ENCODE data around the gene ZNF487.
A peak's percentile ranks its signal among the peaks of the same experiment; 100 is the strongest.
"Not testable (repeated sequence)": the region's sequence is repeated elsewhere in the genome, so short reads cannot be mapped to it uniquely, and the experiment has no call there.

The ZNF487 gene

DNA sequence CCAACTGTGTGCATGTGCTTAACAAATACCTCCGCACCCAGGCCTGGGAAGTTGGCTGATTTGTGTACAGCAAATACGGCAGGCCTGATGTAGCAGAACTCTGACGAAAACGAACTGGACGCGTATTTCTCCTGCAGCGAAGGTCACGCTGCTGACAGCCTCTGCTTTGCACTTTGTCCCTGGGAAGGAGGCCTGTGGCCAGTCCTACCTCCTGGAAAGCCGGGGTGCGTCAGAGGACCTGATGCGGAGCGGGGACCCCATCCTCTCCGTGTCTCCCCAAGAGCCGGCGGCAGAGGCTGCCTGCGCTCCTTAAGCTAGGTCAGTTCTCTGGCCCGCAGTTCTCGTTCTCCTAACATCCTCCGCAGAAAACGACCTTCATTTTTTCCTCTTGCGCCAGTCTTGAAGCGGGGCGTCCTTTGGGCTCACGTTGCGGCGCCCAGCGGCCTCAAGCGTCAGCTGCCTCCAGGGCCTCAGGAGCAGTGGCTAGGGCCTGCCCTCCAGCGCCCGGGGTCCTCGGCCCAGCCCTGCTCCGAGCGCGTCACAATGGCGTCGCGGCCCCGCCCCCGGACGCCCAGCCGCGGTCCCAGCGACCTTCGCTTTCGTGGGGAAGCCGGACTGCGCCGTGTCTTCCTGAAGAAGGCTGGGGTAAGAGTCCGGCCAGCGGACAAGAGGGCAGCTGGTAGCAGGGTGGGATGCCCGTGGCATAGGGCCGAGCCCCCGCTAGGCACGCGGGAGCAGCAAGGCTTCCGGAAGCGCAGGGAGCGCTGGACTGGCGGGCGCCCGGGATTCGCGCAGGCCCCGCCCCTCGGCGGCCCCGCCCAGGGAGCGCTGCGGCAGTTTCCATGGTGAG is at the start of gene ZNF487:
TSS of gene ZNF487 (plus strand) at position 821 of the 850 bp plus-strand sequence. CDS start 38,703 bp downstream, outside the sequence.
- peak; percentile 82 for DNase-seq

DNA sequence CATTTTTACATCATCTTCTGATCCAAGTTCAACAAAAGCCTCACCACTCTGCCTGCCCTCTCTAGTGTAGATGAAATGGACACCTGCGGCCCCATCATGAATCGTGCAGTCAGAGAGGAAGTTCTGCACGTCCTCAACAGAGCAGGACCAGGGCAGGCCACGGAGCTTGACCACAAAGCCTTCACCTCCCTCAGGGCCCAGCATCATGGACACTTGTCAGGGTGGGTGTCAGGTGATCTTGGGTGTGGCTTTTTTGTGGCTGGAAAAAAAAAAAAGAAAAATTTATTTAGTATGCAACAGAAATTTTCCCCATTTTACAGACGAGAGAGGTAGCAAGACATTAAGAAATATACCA is 49.3 kb upstream of the ZNF487 start:
- no peak for DNase-seq

DNA sequence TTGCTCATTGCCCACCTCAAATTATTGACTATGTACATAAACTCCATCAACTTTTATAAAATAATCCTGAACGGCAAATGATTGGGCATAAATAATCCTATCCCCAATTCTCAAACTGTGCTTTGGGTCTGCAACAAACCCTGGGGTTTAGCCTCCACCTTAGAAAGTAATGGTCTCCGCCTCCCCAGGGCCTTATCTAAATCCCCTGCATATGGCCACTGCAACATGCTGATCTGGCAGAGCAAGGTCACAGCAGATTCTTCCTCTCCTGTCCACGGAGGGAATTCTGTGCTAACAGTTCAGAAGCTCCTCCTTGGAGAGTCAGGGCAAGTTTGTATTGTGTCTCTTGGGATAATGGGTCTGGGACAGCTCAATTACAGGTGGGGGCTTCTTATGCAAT is 47.0 kb upstream of the ZNF487 start:
- no peak for DNase-seq

DNA sequence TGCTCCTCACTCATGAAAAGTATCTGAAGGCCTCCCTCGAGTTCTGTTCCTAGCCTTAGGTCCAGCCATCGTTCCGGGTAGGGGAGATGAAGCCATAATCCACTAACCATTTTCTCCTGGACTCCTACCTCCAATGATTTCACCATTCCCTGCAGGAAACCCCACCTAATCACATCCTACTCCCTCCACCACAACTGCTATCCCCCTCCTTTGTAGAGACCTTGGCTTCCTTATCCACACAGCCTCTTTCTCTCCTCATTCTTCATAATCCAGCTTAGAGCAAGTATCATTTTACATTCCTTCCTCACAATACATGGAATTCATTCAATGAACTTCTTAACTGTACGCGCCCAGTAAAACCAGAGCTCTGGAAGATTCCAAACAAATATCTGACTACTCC is 46.6 kb upstream of the ZNF487 start:
- DNase-seq: no peak

DNA sequence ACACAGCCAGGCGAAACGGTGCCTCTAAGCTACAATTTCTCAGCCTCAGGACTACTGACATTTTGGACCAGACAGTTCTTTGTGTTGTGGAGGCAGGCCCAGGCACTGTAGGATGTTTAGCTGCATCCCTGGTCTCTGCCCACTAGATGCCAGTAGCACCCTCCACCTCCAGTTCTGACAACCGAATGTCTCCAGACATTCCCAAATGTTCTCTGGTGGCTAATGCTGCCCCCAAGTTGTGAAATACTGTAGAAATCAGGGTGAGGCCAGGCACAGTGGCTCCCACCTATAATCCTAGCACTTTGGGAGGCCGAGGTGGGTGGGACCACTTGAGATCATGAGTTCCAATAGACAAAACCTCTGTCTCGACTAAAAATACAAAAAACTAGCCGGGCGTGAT is 46.2 kb upstream of the ZNF487 start:
- no peak for DNase-seq

DNA sequence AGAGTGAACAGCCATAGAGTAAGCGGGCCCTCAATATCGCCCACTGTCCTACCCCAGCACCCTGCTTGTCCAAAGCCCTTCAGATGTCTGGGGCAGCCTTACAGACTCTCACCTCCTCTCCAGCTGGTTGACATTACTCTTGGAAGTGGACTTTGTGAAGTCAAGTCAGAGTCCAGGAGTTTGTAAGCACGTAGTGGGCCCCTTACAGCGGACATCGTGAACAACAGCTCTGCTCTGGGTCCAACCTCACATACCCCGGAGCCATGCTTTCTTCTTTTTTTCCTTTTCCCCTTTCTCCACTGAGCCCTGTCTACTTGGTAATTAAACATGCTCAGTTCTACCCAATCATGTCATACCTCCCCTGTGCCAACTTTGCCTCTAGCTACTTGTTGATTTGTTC is 45.4 kb upstream of the ZNF487 start:
- DNase-seq: no peak

DNA sequence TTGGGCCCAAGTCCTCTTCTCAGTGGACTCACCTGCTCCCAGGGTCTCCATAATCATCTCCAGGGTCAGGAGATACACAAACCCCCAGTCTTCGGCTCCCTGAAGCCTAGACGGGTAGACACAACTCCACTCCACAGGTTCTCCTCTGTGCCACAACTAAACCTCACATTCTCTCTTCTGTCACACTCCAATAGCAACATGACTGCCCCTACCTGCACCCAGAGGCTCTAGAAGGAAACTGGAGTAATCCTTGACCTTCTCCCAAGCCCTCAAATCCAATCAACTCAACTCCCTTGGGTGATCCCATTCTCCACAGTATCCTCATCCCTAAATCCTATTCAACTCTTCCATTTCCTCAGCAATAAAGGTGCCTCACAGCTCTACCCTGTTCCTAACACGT is 44.2 kb upstream of the ZNF487 start:
- DNase-seq: no peak

DNA sequence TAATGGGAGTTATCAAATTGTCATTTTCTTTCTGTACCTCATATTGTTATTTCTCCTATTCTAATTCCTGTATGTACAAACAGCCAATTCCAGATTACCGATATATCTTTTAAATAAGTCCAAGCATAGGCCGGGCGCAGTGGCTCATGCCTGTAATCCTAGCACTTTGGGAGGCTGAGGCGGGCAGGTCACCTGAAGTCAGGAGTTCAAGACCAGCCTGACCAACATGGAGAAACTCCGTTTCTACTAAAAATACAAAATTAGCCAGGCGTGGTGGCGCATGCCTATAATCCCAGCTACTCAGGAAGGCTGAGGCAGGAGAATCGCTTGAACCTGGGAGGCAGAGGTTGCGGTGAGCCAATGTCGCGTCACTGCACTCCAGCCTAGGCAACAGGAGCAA is 43.7 kb upstream of the ZNF487 start:
- not testable (repeated sequence) for DNase-seq

DNA sequence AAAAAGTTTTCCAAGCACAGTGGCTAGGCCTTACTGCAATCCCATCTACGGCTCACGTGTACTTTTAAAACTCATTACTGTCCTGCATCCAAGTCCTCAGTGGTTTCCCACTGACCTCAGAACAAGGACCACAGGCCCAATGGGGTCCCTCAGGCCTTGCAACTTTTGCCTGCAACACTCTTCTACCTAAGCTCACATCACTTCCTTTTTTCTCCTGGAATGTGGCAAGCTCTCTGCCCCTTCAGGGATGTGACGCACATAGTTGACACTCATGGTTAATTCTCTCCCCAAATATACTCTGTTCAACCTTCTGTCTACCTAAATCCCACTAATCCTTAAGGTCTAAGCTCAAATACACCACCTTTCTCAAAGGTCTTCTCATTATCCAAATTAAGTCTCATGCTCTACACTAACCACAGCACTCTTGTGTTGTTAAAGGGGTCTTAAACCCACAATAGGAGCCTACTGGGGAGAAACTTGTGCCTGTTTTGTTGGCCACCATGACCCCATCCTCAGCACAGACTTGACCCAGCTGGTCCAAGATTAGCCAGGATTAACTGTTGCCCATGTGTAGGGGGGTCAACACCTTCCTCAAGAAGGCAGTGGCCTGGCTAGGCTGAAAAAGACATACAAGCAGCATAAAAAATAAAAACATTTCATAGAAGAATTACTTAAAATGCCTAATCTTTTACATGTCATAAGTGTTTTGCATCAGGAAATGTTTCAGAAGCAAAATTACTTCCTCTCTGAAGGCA is 43.1 kb upstream of the ZNF487 start:
- no peak for DNase-seq

DNA sequence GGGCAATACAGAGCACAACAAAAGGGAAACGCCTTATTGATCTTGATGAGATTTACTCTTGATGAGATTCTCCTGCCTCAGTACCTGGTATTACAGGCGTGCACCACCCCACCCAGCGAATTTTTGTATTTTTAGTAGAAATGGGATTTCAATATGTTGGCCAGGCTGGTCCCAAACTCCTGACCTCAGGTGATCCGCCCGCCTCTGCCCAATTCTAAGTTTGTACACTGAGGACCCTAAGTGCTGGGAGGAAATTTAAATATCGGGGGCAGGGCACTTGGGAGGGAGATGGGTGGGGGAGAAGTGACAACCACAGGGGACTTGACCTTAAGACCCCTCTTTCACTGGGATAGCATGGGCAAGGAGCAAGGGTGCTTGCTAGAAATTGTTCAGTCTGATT is 42.0 kb upstream of the ZNF487 start:
- DNase-seq: no peak

DNA sequence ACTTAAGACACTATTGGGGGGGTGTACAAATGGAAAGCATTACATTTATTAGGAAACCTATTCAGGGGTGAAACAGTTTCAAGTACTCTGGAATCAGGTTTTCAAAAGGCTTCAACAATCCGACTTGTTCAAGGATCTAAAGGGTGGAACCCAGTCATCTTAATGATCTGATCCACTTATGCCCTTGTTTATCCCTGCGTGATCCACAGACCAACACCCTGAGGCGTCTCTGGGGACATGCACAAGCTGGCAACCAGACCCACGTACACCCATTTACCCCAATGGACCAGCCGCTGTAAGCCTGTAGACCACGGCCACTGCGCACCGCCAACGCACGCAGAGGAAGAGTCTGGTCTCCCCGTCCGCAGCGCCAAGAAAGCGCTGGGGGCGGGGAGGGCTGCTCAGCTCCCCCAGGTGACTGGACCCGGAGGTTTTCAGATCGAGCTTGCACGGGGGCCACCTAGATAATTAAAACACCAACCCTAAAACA is 41.3 kb upstream of the ZNF487 start:
- no peak for DNase-seq

DNA sequence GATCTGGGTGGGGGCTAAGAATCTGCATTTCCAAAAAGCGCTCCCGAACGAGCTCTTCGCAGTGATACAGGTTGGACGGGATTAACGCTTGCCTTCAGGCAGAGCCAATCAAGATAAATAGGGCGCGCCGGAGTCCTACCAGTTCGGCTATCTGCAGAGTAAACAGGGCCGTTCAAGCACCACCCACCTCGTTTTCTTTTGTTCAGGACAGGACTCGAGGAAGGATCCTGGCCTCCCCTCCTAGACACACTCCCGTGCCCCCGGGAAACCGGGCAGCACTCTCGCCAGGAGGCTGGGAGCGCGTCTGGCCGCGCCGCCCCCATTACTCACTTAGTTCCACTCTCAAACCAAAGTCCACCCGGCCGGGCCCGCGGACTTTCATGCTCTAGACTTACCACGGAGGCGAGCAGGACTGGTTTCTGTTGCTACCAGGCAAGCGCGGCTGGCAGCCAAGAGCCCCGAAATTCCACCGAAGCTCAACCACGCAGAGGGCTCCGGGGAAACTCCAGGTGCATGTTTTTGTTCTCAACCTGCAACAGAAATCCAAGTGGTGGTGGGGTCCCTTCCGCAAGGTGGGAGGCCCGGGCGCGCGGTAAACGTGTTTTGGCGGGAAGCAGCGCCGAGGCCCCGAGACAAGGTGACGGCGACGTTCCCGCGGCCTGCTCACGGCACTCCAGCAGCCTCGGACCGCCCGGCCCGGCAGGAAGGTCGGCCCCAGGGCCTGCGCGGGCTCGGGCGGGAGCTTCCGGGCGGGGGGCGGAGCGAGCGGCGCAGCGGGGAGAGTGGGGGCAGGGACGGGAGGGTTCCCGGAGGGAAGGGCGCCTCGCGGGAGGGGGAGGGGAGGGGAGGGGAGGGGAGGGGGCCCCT is 40.6 kb upstream of the ZNF487 start:
- DNase-seq: peak; percentile 62

DNA sequence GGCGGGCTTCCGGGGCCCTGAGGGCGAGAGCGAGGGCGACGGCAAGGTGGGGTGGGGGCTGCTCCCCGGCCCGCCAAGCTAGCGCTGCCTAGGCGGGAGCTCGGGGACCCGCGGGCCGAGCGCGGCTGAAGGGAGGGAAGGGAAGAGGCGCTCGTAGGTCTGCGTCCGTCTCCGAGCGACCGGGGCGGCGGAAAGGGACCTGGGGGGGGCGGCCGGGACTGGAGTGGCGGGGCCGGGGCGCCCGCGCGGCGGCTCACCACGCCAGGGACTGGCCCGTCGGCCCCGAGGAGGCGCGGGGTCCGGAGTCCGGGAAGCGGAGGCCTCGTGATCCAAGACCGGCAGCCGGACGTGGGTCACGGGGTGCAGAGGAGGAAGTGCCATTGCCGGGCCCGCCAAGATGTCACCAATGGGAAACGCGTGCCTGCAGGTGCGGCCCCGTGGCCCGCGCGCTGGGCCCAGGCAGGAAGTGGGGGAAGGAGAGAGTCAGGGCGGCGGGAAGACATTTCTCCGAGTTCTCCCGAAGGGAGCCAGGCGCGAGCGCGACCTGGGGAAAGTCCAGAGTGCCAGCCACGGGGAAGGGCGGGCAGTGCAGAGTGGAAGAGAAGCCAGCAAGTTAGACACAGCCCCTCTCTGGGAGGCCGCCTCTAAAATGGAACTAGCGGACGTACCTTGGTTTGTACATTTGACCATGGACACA is 39.8 kb upstream of the ZNF487 start:
- peak; percentile 86 for DNase-seq

DNA sequence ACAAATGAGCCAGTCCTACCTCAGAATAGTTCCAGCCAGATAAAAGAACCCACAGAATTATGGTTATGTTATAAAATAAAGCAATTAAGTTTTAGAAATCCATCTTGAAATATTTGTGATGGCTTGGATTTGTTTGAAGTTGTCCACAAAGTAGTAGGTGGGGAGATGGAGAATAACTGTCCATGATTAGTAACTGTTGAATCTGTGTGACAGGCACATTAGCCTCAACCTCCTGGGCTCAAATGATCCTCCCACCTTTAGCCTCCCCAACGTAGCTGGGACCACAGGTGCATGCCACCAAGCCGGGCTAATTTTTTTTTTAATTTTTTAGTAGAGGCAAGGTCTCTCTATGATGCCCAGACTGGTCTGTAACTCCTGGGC is 38.0 kb upstream of the ZNF487 start:
- DNase-seq: no peak

DNA sequence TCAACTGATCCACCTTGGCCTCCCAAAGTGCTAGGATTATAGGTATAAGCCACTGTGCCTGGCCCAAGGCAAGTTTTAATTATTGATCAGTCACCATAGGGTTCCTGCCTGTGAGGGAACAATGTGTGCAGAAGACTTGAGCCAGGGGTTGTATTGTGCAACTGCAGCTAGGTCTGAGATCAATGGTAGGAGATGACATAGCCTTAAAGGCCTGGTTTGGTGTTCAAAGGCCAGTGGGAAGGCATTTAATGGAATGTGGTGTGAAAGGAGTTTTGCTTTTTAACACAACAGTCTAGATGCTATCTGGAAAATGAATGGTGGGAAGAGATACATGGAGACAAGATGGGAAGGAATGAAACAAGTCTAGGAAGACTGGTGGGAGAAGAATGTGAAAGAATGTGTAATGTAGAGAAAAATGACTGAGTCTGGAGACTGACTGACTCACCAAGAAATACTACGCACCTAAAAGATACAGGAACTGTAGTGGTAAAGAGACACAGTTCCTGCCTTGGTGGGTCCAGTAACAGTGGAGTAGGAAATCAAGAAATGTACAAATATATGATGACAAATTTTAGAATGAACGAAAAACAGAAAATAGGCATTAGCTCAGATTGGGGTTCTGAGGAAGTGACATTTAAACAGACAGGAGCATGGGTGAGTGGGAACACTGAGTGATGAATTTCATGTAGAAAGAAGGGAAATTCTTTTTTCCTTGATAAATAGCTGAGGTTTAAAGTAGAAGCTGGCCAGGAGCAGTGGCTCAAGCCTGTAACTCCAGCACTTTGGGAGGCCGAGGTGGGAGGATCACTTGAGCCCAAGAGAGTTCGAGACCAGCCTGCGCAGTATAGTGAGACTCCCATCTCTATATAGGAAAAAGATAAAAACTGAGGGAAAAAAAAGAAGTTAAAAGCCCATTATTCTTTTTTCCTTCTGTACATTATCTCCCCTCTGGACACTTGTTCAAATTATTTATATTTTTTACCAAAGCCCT is 37.3 kb upstream of the ZNF487 start:
- DNase-seq: no peak

DNA sequence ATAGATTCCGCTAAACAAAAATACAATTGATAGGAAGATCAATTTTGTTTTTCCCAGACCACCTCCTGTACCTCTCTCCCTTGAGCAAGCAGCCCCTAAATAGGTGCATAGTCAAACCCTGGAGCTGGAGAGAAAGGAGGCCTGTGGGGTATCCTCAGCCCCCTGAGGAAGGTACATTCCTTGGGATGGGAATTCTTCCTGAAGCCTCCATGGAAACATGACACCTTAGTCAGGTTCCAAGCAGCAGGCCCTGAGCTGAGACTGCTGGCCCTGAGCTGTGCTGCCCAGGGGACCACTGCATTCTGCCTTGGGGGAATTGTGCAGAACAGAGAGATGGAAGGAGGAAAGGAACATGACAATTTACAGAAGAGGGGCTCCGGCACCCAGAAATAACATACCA is 35.3 kb upstream of the ZNF487 start:
- DNase-seq: no peak

DNA sequence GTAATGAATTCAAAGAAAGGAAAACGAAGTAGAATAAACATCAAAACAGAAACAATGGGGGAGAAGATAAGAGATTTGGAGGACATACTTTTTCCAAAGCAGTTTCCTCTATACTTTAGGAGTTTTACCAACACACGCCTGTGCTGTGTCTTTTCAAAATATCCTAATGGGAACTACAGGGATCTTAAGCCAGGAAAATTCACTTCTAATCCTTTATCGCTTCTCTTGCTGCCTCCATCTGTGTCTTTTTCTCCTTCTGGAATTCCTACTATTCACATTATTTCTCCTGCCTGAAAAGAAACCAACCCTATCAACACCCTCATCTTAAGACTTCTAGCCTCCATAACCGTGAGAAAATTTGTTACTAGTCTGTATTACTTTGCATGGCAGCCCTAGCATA is 34.7 kb upstream of the ZNF487 start:
- DNase-seq: no peak

DNA sequence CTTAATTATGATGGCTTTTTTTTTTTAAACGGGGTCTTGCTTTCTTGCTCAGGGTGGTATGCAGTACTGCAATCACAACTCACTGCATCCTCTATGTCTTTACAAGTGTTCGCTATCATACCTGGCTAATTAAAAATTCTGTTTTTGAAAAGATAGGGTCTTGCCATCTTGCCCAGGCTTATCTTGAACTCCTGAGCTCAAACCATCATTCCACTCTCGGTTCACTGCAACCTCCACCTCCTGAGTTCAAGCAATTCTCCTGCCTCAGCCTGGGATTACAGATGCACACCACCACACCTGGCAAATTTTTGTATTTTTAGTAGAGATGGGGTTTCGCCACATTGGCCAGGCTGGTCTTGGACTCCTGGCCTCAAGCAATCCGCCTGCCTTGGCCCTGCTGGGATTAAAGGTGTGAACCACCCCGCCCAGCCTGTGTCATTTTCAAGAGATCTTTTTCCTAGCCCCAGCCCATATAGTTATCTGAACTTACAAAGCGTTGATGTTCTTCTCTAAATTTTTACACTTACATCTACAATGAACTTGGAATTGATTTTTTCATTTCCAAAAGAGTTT is 33.9 kb upstream of the ZNF487 start:
- no peak for DNase-seq

DNA sequence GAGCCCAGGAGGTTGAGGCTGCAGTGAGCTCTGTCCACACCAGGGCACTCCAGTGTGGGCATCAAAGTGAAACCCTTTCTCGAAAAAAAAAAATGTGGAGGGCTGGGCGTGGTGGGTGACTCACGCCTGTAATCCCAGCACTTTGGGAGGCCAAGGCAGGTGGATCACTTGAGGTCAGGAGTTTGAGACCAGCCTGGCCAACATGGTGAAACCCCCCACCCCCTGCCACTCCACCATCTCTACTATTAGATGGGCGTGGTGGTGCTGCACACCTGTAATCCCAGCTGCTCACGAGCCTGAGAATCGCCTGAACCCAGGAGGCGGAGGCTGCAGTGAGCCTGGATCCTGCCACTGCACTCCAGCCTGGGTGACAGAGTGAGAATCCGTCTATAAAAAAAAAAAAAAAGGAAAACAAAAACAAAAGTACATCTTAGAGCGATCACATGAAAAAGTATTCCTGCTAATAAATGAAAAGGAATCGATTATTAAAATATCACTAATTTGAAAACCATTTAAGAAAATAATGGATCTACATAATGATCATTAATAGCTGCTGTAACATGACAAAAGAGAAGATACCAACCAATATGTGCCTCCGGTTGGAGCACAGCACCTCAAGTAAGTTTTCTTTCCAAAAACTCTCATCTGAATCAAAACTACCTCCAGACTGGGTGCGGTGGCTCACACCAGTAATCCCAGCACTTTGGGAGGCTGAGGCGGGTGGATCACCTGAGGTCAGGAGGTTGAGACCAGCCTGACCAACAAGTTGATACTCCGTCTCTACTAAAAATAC is 32.8 kb upstream of the ZNF487 start:
- DNase-seq: peak; percentile 34

DNA sequence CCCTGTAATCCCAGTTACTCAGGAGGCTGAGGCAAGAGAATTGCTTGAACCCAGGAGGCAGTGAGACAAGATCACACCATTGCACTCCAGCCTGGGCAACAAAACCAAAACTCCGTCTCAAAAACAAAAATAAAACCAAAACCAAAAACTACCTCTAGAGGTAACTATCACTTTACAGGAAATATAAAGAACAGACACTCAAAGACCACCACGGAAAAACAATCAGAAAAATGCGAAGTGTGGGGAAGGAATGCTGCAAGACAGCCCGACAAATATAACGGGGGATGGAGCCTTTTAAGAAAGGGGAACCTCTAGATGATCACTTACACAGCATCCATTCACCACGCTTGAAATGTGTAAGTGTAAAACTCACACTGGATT is 32.2 kb upstream of the ZNF487 start:
- DNase-seq: no peak
